ENCODE results near the gene TRAPPC11.

- no peak for TF ChIP-seq CTCF (IDR thresholded peaks at IDR 0.05)
- TF ChIP-seq POLR2A (IDR thresholded peaks at IDR 0.05), result no peak
Measured at GRCh38 chr4:183645326-183645725, 13.8 kb upstream of the TRAPPC11 start.

Measured in right lobe of liver (tissue), 4 donors.